ENCODE results near the gene TCF25.

The TCF25 gene

DNA sequence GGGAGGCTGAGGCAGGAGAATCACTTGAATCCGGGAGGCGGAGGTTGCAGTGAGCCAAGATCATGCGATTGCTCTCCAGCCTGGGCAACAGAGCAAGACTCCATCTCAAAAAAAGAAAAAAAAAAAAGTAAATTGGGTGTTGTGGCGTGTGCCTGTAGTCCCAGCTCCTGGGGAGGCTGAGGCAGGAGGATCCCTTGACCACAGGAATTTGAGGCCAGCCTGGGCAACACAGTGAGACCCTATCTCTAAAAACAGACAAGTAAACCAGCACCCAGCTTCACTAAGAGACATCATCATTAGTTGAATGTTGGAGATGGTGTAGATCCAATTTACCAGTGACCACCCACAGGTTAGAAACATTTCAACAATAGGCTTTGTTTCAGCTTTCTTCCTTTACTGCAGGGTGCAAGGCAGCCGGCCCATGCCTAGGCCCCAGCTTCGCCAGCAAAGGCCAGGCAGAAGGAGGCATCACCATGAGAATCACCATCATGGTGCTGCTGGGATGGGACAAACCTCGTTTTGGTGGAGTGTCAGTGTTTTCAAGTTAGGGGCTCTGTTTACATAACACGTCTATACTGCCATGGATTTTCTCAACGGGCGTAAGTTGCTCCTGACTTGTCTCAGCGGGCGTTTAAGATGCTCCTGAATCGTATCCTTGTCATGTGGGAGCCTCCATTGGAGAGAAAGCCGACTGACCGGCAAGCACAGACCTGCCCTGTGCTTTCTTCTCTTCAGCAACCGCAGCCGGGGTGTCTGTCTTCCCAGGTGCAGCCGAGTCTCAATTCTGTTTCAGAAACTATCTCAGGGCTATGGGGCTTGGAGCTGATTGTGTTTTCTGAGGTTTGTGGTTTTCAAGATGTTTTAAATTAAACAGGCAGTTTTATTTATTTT is 7.3 kb downstream of the TCF25 start:
- no peak for DNase-seq

DNA sequence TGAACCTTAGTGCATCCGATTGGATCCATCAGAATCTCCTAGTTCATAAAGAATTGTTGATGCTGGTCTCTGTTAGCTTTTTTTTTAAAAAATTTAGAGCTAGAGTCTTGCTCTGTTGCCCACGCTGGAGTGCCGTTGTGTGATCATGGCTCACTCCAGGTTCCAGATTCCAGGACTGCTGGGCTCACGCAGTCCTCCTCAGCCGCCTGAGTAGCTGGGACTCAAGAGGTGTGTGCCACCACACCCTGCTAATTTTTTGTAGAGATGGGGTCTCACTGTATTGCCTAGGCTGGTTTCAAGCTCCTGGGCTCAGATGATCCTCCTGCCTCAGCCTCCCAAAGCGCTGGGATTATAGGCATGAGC is 8.0 kb downstream of the TCF25 start:
- DNase-seq = no peak

DNA sequence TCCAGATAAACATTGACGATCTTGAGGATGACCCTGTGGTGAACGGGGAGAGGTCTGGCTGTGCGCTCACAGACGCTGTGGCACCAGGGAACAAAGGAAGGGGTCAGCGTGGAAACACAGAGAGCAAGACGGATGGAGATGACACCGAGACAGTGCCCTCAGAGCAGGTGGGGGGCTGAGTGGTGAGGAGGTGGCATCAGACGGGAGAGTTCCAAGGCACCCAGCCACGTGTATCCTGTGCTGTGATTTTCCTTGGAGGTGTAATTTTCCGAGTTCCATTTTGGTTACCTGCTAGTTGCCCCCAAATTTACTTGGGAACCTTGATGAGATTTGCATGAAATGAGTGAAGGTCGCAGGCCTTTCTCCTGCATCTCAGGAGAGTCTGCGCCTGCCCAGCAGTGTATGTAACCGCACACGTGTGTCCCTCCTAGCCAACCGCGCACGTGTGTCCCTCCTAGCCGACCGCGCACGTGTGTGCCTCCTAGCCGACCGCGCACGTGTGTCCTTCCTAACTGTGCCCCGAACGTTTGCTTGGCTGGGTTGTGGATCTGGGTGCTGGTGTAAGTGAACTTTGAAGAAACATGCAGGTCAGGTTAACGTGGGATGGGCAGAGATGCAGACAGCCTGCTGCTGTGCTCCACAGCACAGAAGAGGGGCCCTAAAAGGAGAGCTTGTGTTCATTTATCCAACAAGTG is 10.1 kb downstream of the TCF25 start:
- DNase-seq = no peak

DNA sequence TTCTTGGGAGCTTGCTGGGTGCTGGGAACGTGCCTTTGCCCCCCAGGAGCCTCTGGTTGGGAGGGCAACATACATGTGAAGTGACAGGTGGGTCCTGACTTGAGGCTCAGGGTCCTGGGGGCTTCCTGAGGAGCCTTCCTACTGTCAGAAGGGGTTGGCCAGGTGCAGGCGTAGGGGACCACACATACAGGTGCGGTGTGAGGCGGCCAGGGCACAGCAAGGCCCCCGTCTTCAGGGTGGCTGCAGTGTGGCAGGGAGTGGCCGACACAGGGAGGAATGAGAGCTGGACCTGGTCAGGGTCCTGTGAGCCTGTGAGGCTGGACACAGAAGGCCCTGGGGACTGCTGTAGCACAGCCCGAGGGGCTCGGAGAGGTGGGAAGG is 10.6 kb downstream of the TCF25 start:
- DNase-seq = no peak

DNA sequence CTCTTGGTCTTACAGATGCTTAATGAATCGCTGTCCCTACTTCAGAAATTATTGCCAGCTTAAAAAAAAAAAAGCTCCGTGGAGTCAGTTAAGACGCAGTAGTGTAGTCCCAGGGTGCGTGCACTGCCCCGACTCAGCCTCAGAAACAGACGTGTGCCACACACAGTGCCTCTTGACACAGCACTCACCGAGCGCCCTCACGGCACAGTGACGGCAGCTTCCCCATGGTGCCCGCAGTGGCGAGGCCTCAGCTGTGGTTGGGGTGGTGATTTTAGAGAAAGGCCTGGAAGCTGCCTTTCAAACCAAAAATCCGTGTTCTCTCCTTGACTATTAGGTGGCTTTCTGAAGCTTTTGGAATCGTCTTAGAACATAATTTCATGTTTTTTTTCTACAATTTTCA is 13.9 kb downstream of the TCF25 start:
- DNase-seq = no peak

DNA sequence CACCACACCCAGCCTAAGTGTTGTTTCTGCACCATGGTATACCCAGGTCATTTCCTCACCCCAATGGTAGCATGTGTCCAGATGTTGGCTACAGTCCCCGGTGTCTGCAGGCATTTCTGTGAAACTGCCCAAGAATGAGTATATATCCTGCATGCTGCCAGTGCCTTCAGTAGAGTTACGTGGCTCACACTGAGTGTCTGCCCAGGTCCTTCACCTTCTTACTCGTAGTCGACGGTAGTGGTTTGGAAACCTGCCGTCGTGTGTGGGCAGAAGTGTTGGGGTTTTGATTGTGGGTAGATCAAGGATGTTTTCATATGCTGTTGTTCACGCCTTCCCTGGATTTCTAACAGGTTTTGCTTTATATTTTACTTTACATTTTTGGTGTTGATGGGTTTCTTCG is 16.8 kb downstream of the TCF25 start:
- no peak for DNase-seq

DNA sequence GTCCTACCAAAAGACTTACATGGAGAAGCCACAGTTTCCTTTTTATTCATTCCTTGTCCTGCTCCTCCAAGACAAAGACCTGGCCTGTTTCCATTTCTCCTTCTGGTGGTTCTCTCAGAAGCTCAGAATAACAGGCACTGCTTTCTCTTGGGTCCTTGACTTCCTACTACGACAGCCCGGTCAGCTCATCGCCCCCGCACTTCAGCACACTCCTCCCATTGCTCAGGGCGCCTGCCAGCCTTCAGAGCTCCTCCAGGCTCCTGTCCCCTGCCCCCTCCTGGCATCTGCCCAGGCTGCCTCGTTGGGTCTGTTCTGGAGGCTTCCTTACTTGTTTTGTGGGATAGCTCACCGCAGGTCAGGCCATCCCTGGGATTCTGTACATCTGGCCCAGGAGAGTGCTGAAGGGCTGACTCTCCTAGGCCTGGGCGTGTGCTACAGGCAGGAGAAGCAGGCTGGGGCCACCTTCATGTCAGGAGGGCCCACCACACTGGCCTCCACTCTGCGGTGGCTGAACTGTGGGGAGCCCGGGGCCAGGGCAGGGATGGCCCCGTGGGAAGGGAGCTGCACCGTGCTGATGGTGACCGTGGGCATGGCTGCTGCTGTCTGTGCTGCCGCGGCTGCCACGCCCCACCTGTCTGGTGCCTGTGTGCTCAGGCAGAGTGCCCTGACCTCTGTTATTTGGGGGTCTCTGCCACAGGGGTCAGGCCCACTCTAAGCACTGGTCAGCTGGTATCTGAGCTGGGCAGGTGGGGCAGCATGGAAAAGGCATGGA is 17.7 kb downstream of the TCF25 start:
- DNase-seq = no peak

DNA sequence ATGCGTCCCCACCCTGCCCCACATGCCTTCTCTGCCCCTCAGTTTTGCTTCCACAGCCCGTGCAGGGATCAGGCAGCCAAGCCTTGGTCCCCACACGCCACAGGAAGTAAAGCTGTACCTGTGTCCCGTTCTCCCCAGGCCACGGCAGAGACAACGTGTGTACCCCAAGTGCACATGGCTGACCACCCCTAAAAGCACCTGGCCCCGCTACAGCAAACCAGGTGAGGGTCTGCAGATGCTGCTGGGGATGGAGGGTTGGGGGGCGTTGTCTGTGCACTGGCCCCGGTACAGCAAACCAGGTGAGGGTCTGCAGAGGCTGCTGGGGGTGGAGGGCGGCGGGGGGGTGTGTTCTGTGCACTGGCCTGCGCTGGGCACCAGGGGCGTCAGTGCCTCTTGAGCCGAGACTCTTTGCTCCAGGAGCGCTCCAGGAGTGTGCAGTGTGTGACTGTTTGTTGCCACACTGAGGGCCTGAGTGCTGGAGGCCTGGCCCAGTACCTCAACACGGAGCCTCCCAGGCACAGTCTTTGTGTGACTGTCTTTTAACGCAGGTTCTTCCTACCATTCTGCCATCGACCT is 18.8 kb downstream of the TCF25 start:
- DNase-seq = no peak

DNA sequence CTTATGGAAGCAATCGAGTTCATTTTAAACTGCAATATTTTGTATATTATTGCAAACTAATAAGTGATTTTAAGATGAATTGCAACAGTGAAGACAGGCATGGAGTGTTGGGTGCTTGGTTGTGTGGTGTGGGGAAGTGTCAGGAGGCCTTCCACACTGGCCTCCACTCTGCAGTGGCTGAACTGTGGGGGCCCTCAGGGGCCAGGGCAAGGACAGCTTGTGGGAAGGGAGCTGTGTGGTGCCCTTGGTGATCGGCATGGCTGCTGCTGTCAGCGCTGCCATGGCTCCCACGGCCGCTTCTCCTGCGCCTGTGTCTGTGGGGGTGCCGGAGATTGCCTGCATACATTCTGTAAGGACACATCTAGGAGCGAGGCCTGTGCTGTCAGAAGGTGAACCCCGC is 19.2 kb downstream of the TCF25 start:
- no peak for DNase-seq

DNA sequence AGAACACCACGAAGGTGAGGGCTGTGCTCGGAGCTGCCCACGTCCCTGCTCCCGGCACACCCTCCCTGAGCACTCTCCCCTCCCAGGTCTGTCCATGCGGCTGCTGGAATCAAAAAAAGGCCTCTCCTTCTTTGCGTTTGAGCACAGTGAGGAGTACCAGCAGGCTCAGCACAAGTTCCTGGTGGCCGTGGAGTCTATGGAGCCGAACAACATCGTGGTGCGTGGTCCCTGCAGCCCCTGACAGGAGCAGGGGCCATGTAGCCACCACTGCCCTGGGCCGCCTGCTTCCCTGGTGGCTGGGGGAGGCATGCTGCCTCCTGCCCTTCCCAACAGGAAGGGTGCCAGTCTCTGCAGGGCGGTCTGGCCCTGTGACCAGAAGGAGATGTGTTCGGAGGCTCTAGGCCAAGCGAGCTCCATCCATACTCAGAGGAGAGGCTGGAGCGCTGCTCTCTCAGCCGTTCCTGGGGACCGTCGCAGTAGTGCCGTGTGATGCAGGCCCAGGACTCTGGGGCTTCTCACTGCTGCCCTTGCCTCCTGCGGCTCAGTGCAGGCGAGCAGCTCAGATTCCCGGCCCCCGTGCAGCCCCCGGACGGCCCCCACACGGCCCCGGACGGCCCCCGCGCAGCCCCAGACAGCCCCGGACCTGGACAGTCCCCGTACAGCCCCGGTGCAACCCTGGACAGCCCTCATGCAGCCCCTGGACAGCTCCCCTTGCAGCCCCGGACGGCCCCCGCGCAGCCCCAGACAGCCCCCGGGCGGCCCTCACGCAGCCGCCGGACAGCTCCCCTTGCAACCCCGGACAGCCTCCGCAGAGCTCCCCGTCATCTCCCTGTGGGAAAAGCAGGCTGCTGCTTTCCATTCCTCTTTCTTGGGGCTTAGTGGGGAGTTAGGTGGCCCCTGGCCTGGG is 20.5 kb downstream of the TCF25 start:
- DNase-seq = peak in 1 of 14 donors; percentile 43

DNA sequence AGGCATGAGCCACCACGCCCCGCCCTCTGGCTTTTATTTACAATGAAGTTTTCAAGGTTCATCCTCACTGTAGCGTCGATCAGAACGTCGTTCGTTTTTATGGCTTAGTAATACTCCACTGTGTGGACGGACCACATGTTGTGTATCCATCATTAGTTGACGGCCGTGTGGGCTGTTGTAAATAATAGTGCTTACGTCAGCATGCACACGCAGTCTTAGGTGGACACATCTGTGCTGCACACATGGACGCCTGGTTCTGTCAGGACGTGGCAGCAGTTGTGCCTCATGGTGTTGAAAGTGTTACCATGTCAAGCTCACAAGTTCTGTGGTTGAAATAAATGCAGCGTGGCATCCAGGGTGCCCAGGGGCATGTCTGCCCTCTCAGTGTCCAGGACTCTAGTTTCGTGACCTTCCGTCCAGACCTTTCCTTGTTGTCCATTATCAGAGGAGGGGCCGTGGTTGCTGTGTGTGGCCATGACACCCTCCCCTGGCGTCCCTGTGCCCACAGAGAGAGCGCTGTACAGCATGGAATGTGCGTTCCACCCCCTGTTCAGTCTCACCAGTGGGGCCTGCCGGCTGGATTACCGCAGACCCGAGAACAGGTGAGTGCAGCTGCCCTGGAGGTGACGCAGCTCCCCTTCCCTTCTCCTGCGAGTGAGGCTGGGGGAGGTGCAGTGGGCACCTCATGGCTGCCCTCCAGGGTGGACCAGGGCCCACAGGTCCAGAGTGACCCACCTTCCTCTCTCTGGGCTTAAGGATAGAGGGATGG is 22.3 kb downstream of the TCF25 start:
- no peak for DNase-seq

DNA sequence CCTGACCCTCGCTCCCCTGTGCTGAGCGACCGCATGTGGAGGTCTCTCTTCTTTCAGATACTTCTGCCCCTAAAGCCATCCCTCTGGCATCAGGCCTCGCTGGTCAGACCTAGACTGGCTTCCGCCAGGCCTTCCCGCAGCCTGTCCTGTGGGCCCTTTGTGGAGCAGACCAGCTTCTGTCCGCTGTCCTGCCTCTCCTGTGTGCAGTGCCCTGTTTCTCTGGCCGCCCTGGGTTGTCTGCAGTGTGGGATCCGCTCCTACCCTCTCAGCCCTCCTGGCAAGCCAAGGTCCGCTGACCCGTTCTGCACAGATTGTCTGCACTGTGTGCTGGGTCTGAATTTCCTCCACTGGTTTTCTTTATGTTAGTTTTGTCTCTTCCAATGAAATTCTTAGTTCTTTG is 23.8 kb downstream of the TCF25 start:
- DNase-seq = no peak

DNA sequence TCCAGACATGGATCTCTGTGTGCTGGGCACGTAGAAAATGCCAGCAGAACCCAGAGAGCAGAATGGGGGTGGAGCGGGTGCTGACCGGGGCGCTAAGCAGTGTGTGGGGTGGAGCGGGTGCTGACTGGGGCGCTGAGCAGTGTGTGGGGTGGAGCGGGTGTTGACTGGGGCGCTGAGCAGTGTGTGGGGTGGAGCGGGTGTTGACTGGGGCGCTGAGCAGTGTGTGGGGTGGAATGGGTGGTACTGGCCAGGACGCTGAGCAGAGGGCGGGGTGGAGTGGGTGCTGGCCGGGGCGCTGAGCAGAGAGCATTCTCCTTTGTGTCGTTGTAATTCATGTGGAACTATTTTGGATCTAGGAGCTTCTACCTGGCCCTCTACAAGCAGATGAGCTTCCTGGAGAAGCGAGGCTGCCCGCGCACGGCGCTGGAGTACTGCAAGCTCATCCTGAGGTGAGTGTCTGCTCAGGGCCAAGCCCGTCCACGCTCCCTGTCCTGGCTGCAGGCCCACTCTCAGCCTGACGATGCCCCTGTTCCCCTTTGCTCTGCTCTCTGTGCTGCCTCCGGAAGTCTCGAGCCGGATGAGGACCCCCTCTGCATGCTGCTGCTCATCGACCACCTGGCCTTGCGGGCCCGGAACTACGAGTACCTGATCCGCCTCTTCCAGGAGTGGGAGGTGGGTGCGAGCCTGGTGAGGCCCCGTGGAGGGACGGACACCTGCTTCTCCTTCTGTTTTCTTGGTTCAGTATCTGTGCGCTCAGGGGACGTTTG is 25.0 kb downstream of the TCF25 start:
- DNase-seq = no peak

DNA sequence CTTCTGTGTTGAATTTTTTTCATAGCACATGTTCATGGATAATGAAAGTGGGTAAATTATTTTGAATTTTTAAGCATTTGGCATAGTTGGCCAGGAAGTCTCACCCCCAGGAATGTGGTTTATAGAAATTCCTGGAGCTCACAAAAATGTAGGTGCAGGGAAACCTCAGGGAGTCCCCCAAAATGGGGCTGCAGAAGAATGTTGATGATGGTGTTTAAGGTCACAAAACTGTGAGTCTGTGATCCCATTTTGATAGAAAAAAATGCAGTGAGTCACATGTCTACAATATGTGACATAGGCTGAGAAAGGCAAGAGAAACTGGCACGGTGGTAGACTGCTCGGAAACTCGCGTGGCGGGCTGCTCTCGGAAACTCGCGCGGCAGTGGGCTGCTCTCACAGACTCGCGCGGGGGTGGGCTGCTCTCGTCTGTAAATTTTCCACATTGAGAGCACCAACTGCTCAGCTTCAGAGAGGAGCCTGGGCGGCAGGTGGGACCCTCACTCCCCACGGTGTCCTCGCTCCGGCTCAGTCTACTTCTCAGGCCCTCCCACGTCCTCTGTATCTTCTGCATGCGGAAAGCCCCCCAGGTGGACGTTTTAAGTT is 26.6 kb downstream of the TCF25 start:
- DNase-seq = no peak

DNA sequence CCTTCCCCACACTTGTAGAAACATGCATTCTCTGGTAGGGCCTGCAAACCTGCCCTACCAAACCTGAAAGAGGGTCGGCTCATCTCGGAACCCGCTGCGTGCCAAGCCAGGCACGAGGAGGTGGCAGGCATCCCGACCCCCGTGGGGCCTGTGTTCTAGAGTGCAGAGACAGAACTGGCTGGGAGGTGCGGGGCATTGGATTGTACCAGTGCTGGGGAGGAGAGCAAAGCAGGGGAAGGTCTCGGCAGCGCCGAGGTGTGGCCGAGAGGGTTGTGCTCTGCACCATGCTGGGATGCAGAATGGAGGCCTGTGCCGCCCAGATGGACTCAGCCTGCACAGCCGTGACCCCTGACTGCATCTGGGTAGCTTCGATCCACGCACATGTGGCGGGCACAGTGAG is 27.5 kb downstream of the TCF25 start:
- no peak for DNase-seq

DNA sequence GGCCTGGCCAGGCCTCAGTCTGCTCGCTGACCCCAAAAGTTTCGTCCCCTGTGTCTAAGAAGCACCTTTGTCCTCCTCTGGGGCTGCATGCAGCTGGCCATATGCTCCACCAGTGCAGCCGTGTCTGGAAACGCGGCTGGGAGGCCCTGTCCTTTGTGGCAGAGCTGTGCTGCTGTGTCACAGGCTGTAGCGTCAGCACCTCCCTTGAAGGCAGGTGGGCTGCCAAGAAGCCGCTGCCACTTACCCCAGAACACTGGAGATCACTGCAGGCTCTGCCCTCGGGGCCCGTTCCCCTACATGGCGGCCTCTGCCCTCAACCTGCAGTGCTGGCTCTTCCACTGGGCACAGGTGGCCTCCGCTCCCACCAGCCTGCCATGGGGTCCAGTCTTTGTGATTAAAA is 29.6 kb downstream of the TCF25 start:
- DNase-seq = no peak

DNA sequence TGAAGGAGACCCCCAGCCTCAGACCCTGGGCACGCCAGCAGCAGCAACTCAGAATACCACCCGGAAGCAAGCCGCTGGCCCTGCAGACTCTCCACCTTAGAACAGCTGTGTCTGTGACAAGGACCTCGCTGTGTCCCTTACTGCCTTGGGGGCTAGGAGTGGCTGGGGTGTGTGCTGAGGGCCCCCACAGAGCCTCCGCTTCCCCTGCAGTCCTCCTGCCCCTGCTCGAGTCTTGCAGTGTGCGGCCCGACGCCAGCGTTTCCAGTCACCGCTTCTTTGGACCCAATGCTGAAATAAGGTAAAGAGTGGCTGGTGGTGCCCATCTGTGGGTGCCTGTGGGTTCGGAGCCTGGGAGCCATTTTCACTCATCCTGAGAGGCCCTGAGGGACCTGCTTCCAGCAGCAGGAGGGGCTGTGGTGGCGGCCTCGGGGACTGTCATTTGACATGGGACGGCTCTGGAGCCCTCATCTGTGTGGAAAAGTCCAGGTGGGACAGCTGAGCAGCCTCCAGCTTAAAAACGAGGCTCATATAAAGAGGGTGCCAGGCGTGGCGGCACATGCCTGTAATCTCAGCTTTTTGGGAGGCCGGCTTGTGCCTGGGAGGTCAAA is 30.6 kb downstream of the TCF25 start:
- DNase-seq = no peak

DNA sequence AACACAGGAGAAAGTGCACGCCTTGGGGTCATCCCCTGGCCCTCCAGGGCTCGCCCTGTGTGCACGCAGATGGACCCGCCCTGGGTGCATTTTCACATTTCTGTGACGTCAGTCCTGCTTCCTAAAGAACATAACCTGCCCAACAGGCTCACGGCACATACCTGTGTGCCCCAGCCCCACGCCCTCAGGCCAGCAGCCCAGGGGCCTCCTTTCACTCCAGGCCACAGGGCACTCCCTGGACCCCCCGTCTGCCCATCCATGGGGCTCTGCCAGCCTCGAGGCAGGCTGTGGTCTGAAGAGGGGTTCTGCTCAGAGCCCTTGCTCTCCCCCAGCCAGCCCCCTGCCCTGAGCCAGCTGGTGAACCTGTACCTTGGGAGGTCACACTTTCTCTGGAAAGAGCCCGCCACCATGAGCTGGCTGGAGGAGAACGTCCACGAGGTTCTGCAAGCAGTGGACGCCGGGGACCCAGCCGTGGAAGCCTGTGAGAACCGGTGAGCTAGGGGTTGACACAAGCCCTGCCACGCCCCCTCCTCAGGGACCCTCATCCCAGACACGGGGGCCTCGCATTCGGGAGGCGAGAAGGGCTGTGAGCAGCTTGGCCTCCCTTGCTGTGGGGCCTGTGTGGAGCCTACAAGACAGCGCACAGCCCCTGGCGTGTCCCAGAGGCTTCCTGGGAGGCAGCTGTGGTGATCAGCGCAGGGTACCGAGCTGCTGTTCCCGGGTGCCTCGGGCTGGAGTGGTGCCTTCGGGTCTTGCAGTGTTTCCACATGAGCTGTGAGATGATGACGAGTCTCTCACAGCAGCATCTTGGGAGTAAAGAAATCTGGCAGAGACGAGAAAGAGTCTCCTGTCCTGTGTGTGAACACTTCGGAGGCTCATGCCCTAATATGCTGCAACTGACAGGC is 31.5 kb downstream of the TCF25 start:
- DNase-seq = no peak

All from C1 segment of cervical spinal cord (tissue), 14 donors.